IPS DF 4.7 (cell line): Measurements from ENCODE around the gene DHRS13.
"Not testable (repeated sequence)": the region's sequence is repeated elsewhere in the genome, so short reads cannot be mapped to it uniquely, and the experiment has no call there.

ENCODE experiments used
- DNase-seq: peaks from one replicate; pipeline ENCODE4 v3.0.0-alpha.2; 2013; ENCODE audit warnings: low spot score; ENCODE audit errors: extremely low read depth

Gene DHRS13

DNA sequence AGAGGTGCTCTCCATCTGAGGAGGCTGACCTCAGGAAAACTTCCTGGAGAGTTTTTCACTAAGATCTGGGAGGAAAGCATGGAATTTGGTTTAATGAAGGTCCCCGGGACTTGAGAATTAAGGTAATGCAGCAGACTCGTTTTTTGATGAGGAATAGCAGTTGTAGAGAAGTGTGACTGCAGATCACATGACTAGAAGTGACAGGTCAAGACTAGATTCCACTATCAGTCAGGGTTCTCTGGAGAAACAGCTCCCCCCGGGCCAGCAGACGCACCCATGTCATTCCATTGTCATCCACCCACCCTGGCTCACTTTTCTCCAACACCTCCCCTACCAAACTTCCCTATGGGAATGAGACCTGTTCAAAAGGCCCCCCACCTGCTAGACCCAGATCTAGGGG lies 1.9 kb upstream of the DHRS13 start:
- DNase-seq, result no peak

DNA sequence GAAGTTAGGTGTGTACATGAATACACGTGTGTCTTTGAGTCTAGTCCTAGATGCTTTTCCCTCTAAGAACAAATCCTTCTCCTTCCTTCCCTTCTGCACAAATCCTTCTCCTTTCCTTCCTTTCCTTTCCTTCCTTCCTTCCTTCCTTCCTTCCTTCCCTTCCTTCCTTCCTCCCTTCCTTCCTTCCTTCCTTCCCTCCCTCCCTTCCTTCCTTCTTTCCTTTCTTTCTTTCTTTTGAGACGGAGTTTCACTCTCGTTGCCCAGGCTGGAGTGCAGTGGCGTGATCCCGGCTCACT lies 615 bp upstream of the DHRS13 start:
- DNase-seq, result not testable (repeated sequence)

DNA sequence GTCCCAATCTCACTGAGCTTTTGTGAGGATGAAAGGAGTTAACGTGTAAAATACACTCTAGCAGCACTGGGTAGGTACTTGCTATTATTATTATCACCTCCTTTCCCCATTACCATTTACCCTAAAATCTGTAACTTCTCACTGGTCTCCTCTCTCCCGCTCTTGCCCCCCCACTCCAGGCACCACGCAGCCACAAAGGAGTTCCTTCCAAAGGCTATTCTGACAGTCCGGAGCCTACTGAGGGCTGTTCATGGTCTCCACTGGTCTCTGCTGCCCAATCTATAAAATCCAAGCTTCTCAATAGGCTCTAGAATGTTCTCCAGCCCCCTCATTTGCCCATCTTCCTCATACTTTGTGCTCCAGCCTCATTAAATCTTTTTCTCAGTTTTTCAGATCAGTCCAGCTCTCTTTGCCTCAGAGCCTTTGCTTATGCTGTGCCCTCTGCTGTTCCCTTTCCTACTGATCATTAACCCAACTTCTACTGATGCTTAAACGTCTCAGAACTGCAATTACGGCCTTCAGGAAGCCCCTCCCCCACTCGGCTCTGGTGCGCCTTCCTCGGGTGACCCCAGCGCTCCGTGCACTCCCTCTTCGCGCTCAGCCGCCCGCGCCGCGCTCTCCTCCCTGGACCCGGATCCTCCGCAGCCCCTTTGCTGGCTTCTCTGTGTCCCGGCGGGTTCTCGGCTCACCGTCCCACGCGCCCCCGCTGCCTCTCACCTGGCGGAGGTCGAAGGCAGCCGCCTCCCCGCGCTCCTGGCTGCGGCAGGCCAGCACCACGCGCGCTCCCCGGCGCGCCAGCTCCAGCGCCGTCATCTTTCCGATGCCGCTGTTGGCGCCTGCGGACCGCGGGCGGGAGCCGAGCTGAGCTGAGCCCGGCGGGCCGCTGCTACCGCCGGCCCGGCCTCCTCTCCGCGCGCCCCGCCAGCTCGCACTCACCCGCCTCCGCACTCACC lies 737 bp downstream of the DHRS13 start:
- DNase-seq, result no peak

- no peak for DNase-seq
Measured at GRCh38 chr17:28900986-28901726, 1.7 kb downstream of the DHRS13 start.

- DNase-seq, result no peak
Measured at GRCh38 chr17:28899212-28899815, 3.6 kb downstream of the DHRS13 start.

GRCh38 chr17:28898527-28898955 lies 4.3 kb downstream of the DHRS13 start:
- no peak for DNase-seq

GRCh38 chr17:28897769-28898526 lies 4.9 kb downstream of the DHRS13 start:
- no peak for DNase-seq

DNA sequence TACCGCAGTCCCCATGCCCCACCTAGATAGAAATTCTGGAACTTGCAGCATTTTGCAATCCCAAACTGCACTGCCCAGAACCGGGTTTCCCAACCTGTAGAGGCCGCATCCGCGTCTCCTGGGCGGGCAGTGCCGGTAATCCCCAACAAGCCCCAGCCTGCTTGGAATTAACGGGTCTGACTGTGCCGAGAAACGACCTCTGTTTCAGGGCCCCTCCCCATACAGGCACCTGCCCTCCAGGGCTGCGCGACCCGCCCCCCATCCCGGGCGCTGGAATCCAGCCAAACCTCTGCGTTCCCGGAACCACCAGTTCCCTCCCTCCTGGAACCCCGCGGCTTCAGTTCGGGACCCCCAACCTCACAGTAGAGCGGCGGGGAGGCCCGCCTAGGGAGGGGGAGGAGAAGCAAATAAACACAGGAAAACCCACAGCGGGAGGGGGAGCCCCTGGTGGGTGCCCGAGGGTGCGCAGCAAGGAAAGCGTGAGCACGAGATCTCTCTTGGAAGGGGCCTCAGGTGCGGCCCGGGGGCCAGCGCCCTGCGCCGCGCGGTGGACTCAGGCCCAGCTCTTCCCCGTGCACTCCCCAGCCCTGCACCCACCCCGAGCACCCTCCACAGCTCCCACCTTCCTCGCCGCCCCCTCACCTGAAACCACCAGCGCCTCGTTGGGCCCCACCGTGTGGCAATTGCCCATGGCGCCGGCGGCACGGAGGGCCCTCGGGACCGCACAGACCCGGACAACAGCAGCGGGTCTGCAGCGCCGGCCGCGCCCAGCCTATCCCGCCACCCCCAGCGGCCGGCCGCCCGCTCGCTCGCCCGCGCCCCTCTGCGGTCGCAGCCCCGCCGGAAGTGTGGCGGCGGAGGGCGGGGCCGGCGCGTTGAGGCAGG lies 5.8 kb downstream of the DHRS13 start, which contains the start of gene FLOT2:
FLOT2 (minus strand) TSS at position 850 of the 885 bp plus-strand sequence; CDS start at position 691, 159 bp downstream.
- DNase-seq, result no peak

- DNase-seq, result no peak
Measured at GRCh38 chr17:28896491-28896883, 6.4 kb downstream of the DHRS13 start.

- DNase-seq, result no peak
Measured at GRCh38 chr17:28895794-28896447, 7.0 kb downstream of the DHRS13 start.

- DNase-seq, result not testable (repeated sequence)
Measured at GRCh38 chr17:28893248-28894183, 9.4 kb downstream of the DHRS13 start.

DNA sequence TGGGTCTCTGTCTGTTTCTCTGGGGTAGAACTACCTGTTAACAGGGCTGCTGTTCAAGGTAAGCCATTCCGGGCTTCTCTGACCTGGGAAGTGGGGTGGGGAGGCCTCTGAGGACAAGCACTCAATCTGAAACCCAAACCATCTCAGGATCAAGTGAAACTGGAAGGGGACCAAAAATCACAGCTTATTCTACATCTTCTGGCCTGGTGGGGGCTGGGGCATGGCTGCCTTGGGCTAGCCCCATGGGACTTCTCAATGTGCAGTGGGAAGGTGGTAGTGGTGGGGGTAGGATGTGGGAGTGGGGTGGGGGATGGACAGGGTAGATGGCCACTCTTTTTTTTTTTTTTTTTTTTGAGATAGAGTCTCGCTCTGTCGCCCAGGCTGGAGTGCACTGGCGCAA lies 10.9 kb downstream of the DHRS13 start:
- no peak for DNase-seq

- no peak for DNase-seq
Measured at GRCh38 chr17:28891201-28891600, 11.7 kb downstream of the DHRS13 start.

DNA sequence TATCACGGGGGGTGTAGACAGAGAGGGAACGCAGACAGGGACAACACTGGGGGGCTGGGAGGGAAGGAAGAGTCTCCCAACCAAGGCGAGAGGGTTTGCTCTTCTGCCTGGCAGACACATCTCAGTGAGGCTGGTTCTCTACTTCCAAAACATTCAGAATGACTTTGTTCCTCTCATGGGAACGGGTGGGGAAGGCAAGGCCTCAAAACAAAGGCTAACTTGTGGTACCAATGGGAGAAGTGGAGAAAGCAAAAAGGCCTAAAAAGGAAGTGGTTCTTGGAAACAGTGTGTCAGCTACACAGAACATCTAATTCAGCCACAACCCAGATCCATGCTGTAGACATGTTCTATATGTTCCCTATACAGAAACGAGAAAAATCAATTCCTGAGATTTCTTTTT lies 12.9 kb downstream of the DHRS13 start:
- DNase-seq, result no peak

DNA sequence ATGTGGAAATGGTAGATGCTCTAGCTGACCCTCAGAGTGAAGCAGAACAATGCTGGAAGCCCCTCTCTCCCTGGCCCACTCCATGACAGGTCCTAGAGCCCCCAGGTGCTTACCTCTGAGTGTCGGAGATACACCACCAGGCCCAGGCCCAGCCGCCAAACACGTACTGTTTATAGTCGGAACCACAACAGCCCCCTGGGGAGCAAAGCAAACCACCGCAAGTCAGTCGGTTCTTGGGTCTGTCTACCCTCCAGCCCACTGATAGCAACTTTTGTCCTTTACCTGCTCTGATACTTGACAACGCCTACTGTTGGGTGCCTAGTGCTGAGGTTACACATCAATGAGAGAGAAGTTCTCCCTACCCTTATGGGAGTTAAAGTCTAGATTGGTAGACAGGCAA lies 14.0 kb downstream of the DHRS13 start:
- DNase-seq, result no peak

GRCh38 chr17:28887871-28888471 lies 14.9 kb downstream of the DHRS13 start:
- DNase-seq, result no peak

- no peak for DNase-seq
Measured at GRCh38 chr17:28885951-28886350, 16.9 kb downstream of the DHRS13 start.

DNA sequence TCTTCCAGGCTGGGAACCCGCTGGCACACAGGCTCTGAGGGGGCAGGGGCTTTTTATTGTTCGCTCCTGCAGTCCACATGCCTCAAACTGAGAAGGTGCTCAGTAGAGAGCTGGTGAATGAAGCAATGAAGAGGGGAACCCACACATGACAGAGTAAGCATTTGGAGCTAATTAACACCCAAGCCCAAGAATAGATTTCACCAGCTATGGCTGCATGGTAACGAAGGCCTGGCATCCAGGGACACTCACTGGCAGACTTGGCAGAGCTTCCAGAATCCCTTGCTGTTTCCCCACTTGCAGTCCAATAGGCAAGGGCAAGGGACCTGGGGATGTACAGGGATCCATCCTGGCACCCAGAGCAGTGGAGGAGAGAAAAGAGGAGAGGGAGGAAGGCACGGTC lies 17.5 kb downstream of the DHRS13 start:
- DNase-seq, result no peak
